OCI-LY1 (cell line): ENCODE results near the gene PARS2.

ENCODE experiments used
- EZH2 ChIP-seq: fragments of 200-600 bp; sonication (generic), shearing (Covaris generic); IDR thresholded peaks from 2 replicates; pipeline ENCODE4 v1.8.0; 2017; ENCODE audit warnings: borderline replicate concordance, mixed run types, mild to moderate bottlenecking, antibody characterized with exemption, low read length, moderate library complexity, mixed read lengths
- TF ChIP-seq, protein P1 (sequence below): fragments of 200-600 bp; sonication (generic), shearing (Covaris generic); IDR thresholded peaks from 2 replicates; pipeline ENCODE4 v1.5.1; 2017; ENCODE audit warnings: mild to moderate bottlenecking, antibody characterized with exemption, low read length, moderate library complexity, mixed read lengths

DNA sequence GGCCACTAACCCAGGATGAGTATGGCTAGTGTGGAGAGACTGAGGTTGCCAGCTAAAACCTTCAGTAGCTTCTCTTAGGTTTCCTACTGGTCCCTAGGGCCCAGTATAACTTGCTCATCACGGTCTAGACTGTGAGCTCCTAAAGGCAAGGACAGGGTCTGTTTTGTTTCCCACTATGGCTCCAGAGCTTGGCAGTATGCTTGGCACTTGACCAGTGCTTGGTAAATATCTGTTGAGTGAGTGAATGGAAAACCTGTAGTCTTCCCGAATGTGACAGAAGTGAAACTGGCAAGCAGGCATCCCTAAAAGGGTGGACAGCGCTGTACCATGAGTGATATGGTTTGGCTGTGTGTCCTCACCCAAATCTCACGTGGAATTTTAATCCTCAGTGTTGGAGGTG is 13.1 kb upstream of the PARS2 start:
- TF ChIP-seq, protein P1, sequence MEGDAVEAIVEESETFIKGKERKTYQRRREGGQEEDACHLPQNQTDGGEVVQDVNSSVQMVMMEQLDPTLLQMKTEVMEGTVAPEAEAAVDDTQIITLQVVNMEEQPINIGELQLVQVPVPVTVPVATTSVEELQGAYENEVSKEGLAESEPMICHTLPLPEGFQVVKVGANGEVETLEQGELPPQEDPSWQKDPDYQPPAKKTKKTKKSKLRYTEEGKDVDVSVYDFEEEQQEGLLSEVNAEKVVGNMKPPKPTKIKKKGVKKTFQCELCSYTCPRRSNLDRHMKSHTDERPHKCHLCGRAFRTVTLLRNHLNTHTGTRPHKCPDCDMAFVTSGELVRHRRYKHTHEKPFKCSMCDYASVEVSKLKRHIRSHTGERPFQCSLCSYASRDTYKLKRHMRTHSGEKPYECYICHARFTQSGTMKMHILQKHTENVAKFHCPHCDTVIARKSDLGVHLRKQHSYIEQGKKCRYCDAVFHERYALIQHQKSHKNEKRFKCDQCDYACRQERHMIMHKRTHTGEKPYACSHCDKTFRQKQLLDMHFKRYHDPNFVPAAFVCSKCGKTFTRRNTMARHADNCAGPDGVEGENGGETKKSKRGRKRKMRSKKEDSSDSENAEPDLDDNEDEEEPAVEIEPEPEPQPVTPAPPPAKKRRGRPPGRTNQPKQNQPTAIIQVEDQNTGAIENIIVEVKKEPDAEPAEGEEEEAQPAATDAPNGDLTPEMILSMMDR = no peak
- no peak for TF ChIP-seq EZH2
